Hematopoietic multipotent progenitor cell treated with erythropoietin and hydrocortisone succinate and interleukin-3 and kit ligand, for 17 days (in vitro differentiated cells): ENCODE data around the gene P2RY8.
"Not testable (repeated sequence)": the region's sequence is repeated elsewhere in the genome, so short reads cannot be mapped to it uniquely, and the experiment has no call there.

Experiments used
- DNase-seq: peaks from one replicate; pipeline ENCODE4 v3.0.0-alpha.2; 2015; ENCODE audit warnings: low spot score

P2RY8 gene

DNA sequence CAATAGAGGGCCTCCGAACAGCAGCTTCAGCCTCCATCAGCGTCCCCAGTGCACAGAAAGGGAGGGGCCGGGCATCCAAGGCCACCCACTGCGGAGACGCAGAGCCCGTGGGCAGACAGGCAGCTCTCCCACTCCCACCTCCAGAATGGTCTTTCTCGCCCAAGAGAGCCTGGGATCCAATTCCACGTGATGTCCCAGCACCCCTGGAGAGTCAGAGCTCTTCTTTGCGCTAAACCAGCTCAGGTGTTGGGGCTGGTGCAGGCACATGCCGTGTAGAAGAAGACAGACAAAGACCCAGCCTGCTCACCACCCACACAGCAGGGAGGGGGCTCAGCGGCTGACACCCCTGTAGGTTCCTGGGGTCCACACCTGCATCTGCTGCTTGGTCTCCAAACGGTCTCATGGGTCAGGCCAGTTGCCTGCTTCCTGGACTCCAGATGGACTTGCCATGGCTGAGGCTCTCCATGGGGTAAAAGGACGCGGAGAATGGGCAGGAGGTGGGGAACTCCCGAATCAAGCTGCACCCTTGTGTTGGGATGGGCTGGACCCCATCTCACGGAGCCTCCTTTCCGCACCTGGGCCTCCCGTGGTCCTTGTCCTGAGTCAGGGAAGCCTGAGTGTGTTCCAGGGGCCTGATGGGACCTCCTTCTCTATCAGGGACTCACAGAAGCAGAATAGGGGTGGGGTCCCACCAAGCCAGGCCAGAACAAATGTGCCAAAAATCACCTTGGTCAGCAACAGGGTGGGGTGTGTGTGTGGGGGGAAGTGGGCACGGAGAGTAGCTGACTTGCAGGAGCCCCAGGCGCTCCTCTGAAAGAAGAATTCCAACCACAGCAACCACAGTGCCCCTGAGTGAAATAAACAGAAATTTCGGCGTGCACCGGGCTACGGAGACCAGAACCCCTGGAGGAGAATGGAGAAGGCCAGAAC is 72.7 kb downstream of the P2RY8 start:
- no peak for DNase-seq

DNA sequence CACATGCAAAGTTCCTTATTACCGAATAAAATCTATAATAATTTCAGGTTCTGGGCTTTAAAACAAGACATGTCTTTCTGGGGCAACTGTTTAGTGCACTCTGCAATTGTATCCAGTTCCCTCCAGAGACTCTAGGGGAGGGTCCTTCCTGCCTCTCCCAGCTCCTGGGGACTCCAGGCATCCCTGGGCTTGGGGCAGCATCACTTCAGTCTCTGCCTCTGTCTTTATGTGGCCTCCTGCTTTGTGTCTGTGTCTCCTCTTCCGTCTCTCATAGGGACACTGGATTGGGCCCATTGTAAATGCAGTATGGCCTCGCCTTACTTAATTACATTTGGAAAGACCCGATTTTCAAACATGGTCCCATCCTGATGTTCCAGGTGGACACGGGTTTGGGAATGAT is 73.4 kb downstream of the P2RY8 start:
- no peak for DNase-seq

DNA sequence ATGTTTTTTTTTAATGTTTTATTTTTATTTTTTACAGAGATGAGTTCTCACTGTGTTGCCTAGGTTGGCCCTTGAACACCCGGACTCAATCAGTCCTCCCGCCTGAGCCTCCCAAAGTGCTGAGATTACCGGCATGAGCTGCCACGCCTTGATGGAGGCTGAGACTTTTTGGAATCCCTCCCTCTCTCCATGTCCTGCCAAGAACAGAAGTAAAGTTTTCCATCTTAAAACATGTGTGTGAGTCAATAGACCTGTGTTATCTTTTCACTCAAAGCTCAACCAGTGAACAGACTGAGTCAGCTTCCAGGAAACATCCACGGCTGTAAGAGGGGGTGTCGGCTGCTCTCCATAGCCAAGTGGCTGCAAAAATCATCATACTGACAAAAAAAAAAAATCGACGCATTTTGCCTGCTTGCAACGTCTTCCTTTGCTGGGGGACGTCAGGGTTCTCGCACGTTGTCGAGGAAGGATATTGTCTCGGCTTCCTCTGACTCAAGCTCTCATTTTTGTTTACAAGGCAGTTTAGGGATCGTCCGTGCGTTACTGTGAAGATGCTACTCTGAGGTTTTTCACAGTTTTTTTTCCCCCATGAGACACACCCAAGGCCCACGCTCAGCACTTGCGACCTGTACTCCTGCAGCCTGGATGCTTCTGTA is 74.3 kb downstream of the P2RY8 start:
- no peak for DNase-seq

DNA sequence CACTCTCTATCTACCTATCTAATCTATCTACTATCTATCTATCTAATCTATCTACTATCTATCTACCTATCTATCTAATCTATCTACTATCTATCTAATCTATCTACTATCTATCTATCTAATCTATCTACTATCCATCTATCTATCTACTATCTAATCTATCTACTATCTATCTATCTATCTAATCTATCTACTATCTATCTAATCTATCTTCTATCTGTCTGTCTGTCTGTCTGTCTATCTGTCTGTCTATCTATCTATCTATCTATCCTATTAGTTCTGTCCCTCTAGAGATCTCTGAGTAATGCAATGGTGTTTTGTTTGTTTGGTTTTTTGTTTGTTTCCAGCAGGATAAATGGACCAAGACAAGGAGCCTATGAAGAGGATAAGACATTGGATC is 74.9 kb downstream of the P2RY8 start:
- DNase-seq, result no peak

DNA sequence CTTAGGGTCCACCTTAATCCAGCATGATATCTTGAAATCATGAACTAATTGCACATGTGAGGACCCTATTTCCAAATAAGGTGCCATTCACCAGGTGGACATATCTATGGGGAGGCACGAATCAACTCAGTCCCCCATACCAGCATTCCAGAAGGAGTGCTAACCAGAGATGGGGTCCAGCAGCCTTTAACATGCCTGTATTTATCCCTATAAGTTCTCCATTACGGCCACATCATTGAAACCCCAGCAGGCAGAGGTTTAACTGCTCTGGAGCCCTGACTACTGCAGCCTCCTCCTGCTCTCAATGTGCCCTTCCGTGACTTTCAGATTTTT is 81.1 kb downstream of the P2RY8 start:
- no peak for DNase-seq

DNA sequence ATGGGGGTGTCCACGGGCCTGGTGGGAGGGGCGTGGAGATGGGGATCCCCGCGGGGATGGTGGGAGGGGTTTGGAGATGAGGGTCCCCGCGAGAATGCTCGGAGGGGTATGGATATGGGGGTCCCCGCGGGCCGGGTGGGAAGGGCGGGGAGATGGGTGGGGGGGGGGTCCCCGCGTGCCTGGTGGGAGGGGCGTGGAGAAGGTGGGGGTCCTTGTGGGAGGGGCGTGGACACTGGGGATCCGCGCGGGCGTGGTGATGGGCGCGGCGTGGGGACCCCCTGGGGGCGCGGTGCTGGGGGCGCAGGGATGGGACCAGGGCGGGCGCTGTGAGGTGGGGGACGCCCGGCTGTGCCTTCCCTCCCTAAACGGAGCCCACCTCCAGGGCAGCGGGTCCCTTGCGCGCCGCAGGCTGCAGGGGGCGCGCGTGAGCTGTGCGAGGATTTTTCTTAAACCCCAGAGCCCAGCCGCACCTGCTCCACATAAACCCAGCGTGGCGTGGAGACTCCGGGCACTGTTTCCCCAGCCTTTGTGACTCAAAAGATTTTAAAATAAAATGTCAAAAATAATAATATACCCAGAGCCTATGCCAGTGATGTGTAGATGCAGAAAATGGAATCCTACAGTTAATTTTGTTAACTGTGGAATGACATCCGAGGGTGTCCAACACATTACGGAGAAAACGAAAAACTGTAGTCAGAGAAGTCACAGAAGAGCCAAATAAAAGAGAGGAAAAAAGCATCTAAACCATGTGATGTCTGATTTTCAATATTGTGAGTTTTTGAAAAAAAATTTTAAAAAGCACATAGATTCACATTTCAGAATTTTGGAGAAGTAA is 82.8 kb downstream of the P2RY8 start:
- DNase-seq, result peak; percentile 70

DNA sequence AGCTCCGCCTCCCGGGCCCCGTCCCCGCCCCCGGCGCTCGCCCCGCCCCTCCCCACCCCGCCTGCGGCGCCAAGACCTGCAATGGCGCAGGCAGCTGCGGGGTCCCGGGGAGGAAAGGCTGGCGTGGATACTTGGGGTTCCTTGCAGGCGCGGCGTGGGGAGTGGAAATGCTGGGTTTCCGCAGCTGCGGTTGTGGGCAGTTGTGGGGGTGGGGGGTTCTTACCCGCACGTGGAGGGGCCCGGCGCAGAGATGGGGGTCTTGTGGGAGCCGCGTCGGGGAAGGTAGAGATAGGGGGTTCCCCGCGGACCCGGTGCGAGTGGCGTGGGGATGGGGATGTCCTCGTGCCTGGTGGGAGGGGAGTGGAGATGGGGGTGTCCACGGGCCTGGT is 83.6 kb downstream of the P2RY8 start:
- DNase-seq, result no peak

DNA sequence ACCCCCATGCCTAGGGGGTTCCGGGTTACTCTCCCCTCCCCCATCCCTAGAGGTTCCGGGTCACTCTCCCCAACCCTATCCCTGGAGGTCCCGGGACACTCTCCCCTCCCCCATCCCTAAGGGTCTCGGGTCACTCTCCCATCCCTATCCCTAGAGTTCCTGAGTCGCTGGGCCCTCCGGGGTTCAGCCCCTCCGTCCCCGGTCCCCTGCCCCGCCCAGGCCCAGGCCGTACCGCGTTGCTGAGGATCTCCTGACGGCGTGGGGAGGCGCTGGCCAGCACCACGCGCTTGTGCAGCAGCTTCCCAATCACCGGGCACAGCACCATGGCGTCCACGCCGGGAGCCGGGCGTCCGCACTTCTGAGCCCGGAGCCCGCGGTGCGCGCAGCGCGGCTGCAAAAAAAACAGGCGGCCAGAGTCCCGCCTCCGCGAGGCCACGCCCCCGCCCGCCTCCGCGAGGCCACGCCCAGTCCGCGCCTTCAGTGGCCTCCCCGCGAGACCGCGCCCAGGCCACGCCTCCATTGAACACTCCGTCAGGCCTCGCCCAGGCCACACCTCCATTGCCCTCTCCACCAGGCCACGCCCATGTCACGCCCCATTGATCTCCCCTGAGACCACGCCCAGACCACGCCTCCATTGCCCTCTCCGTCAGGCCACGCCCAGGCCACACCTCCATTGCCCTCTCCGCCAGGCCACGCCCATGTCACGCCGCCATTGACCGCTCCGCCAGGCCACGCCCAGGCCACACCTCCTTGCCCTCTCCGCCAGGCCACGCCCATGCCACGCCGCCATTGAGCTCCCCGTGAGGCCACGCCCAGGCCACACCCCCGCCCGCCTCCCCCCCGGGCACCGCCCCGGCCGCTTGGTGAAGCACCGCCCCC is 84.2 kb downstream of the P2RY8 start, which contains the start of gene ASMTL:
Gene ASMTL (minus strand): TSS at position 394 of the 879 bp plus-strand sequence. CDS start 69 bp downstream, at position 325.
- peak; percentile 95 for DNase-seq

DNA sequence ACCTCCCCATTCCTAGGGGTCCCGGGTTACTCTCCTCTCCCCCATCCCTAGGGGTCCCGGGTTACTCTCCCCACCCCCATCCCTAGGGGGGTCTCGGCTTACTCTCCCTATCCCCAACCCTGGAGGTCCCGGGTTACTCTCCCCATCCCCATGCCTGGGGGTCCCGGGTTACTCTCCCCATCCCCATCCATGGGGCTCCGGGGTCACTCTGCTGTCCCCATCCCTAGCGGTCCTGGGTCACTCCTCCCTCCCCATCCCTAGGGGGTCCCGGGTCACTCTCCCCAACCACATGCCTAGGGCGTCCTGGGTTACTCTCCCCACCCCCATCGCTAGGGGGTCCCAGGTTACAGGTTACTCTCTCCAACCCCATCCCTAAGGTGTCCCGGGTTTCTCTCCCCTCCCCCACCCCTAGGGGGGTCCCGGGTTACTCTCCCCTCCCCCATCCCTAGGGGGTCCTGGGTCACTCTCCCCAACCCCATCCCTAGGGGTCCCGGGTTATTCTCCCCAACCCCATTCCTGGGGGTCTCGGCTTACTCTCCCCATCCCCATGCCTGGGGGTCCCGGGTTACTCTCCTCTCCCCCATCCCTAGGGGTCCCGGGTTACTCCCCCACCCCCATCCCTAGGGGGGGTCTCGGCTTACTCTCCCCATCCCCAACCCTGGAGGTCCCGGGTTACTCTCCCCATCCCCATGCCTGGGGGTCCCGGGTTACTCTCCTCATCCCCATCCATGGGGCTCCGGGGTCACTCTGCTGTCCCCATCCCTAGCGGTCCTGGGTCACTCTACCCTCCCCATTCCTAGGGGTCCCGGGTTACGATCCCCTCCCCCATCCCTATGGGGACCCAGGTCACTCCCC is 85.1 kb downstream of the P2RY8 start:
- no peak for DNase-seq

DNA sequence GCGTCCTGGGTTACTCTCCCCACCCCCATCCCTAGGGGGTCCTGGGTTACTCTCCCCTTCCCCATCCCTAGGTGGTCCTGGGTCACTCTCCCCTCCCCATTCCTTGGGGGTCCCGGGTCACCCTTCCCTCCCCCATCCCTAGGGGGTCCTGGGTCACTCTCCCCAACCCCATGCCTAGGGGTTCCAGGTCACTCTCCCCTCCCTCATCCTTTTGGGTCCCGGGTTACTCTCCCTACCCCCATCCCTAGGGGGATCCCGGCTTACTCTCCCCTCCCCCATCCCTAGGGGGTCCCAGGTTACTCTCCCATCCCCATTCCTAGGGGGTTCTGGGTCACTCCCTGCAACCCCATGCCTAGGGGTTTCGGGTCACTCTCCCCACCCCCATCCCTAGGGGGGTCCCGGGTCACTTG is 85.7 kb downstream of the P2RY8 start:
- DNase-seq, result no peak

DNA sequence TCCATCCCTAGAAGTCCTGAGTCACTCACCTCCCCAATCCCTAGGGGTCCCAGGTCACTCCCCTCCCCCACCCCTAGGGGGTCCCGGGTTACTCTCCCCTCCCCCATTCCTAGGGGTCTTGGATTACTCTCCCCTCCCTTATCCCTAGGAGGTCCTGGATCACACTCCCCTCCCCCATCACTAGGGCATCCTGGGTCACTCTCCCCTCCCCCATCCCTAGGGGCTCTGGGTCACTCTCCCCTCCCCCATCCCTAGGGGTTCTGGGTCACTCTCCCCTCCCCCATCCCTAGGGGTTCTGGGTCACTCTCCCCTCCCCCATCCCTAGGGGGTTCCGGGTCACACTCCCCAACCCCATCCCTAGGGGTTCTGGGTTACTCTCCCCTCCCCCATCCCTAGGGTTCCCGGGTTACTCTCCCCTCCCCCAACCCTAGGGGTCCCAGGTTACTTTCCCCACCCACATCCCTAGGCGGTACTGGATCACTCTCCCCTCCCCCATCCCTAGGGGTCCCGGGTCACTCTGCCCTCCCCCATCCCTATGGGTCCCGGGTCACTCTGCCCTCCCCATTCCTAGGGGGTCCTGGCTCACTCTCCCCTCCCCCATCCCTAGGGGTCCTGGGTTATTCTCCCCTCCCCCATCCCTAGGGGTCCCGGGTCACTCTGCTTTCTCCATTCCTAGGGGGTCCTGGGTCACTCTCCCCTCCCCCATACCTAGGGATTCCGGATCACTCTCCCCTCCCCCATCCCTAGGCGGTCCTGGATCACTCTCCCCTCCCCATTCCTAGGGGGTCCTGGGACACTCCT is 86.4 kb downstream of the P2RY8 start:
- no peak for DNase-seq

DNA sequence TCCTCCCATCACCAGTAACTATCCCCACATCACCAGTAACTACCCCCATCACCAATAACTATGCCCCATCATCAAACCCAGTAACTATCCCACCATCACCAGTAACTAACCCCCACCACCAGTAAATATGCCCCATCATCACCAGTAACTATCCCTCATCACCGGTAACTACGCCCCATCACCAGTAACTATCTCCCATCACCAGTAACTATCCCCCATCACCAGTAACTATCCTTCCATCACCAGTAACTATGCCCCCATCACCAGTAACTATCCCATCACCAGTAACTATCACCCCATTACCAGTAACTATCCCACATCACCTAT is 87.2 kb downstream of the P2RY8 start:
- DNase-seq, result no peak

DNA sequence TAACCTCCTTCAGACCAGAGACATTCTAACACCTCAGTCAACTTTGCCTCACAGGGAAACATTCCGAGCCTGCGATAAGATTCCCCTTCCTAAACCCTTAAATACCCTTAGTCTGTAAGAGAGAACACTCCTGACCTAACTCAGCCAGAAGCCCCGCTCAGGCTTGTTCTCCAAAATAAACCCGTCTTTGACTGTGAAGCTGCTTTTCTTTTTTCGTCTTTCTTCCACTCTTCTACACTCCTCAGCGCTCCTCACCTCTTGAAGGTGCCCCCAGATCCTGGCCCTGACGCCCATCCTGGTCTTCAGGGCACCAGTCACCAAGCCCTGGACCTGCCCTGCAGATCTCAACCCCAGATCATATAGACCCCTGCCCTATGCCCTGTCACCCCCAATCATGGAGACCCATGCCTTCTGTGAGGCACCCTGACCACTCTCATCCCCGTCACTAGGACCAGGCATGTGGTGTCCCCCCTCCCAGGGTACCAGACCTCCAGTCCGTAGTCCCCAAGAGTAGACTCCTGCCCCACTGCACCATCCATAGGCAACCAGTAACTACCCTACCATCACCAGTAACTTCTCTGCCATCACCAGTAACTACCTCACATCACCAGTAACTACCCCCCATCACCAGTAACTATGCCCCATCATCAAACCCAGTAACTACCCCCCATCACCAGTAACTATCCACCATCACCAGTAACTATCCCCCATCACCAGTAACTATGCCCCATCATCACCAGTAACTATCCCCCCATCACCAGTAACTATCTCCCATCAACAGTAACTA is 87.8 kb downstream of the P2RY8 start:
- DNase-seq, result no peak

DNA sequence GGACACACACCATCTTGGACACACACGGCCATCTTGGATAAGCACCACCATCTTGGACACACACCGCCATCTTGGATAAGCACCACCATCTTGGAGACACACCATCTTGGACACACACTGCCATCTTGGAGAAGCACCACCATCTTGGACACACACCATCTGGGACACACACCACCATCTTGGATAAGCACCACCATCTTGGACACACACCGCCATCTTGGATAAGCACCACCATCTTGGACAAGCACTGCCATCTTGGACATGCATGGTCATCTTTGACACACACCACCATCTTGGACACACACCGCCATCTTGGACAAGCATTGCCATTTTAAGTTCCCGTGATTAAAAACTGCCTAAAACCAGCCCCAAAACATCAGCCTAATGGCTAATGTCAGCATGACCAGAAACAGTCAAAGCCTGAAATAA is 88.4 kb downstream of the P2RY8 start:
- not testable (repeated sequence) for DNase-seq

DNA sequence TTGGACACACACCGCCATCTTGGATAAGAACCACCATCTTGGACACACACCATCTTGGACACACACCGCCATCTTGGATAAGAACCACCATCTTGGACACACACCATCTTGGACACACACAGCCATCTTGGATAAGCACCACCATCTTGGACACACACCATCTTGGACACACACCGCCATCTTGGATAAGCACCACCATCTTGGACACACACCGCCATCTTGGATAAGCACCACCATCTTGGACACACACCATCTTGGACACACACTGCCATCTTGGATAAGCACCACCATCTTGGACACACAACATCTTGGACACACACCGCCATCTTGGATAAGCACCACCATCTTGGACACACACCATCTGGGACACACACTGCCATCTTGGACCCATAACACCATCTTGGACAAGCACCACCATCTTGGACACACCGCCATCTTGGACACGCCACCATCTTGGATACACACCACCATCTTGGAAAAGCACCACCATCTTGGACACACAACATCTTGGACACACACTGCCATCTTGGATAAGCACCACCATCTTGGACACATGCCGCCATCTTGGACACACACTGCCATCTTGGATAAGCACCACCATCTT is 88.9 kb downstream of the P2RY8 start:
- not testable (repeated sequence) for DNase-seq

DNA sequence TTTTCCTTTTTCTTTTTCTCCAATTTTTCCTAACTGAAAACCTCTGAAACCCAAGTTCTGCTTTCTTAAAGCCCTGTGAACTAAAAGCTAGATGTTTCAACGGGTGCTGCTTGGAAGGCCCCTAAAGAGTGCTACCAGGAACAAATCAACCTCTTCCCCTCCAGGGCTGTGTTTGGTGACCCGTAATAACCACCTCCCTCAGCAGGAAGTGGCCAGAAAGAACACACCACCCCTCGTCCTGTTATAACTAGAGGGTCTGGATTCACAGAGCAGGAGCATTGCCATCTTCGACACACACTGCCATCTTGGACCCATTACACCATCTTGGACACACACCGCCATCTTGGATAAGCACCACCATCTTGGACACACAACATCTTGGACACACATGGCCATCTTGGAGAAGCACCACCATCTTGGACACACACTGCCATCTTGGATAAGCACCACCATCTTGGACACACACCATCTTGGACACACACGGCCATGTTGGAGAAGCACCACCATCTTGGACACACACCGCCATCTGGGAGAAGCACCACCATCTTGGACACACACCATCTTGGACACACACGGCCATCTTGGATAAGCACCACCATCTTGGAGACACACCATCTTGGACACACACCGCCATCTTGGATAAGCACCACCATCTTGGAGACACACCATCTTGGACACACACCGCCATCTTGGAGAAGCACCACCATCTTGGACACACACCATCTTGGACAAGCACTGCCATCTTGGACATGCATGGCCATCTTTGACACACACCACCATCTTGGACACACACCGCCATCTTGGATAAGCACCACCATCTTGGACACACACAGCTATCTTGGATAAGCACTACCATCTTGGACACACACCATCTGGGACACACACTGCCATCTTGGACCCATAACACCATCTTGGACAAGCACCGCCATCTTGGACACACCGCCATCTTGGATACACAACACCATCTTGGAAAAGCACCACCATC is 89.7 kb downstream of the P2RY8 start:
- DNase-seq, result not testable (repeated sequence)
